Adrenal gland (tissue), 12 donors: ENCODE measurements around the gene FGF19. TPM values are rescaled to one million over a fixed set of nuclear protein-coding genes. Genes with fewer than 3 reads are reported as not detected.

Source experiments
- DNase-seq, 7 donors: peaks; one replicate each; pipeline ENCODE4 v3.0.0-alpha.2; 2019 to 2020
- H3K27ac ChIP-seq, 5 donors: fragments of 200-600 bp; sonication (generic) in 4 of 5; 1 replicate in 3 of 5; 2 replicates in 2 of 5; pipeline versions ENCODE4 v1.5.1 to v1.8.0; 2016 to 2020; ENCODE audit warnings: mild to moderate bottlenecking in 1 of 5
- H3K27me3 ChIP-seq: fragments of 200-600 bp; 2 replicates; pipeline ENCODE4 v1.8.0; 2021
- H3K36me3 ChIP-seq, 2 donors: fragments of 200-600 bp; replicated peaks in 1 of 2; 1 replicate in 1 of 2; 2 replicates in 1 of 2; pipeline versions ENCODE4 v1.5.1 to v1.8.0; 2018 to 2022
- H3K4me1 ChIP-seq, 2 donors: fragments of 200-600 bp; replicated peaks in 1 of 2; 1 replicate in 1 of 2; 2 replicates in 1 of 2; pipeline versions ENCODE4 v1.5.1 to v1.8.0; 2018 to 2021
- H3K4me3 ChIP-seq, 4 donors: fragments of 200-600 bp; sonication (generic) in 3 of 4; one replicate each; pipeline ENCODE4 v1.5.1; 2016 to 2018
- H3K9me3 ChIP-seq, 3 donors: fragments of 200-600 bp; sonication (generic) in 1 of 3; replicated peaks in 1 of 3; 1 replicate in 2 of 3; 2 replicates in 1 of 3; pipeline versions ENCODE4 v1.5.1 to v1.8.0; 2016 to 2021
- CTCF ChIP-seq, 6 experiments: fragments of 450-650 bp in 4 of 6; fragments of 200-600 bp in 2 of 6; sonication (generic) in 1 of 6; IDR thresholded peaks; 1 replicate in 5 of 6; 2 replicates in 1 of 6; pipeline versions ENCODE4 v1.5.1 to v1.8.0; 2016 to 2021; ENCODE audit warnings: antibody characterized with exemption in 6 of 6, mild to moderate bottlenecking in 2 of 6, moderate library complexity in 1 of 6
- POLR2A ChIP-seq, 2 donors: fragments of 450-650 bp; IDR thresholded peaks; one replicate each; pipeline ENCODE4 v1.6.1; 2017; ENCODE audit warnings: antibody characterized with exemption in 2 of 2, mild to moderate bottlenecking in 2 of 2, moderate library complexity in 1 of 2
- WGBS, 4 donors: extraction: QIAGEN DNeasy Blood & Tissue Kit in 2 of 4; methylation state at CpG; one replicate each; pipeline versions ENCODE4 v1.1.5 to v1.1.7; 2013 to 2017; 5-methylcytosine and 5-hydroxymethylcytosine counted together
- intact Hi-C, 2 donors: fragments of 100-400 bp; cut with DNase I; formaldehyde crosslinking; loops; one replicate each; pipeline versions ENCODE4 v1.14.1 to v1.15.0; 2022 to 2023
- polyA plus RNA-seq, 3 donors: library from polyadenylated mRNA; stranded (reverse); fragments of 200-250 nt in 2 of 3; fragments of 350-450 nt in 1 of 3; fragmentation: Illumina TruSeq in 1 of 3; extraction: RNeasy Lipid Tissue Mini Kit (QIAGEN cat#74804) in 1 of 3; gene quantifications; one replicate each; pipeline ENCODE4 v1.2.3, GENCODE V29; 2013 to 2014
- total RNA-seq, 9 donors: library from RNA; depleted of rRNA in 4 of 9; stranded (reverse); fragments of >200 nt in 4 of 9; fragments of 120-200 nt in 1 of 9; fragmentation: NEBNext Ultra II Directional in 1 of 9; extraction: Animal tissue kit (Norgen Biotek cat#: 25700) in 1 of 9; gene quantifications; one replicate each; pipeline versions ENCODE4 v1.1.0 to v1.2.4, GENCODE V29; 2013 to 2023
- donor health status: healthy with polysubstance abuse.
- donor health status: Bipolar disorder and iron deficiency.
- donor health status: DM: yes; HTN: yes; CAD: no.
- donor health status: DM: no; HTN: no; CAD: no.
- donor health status: DM: no; HTN: no; CAD: no.
- donor health status: DM: yes; HTN: yes; CAD: no.

FGF19 gene
- total and polyA plus RNA-seq, 12 donors, result not detected

- intact Hi-C loops, result loop anchor here (2.0 to 5.0 kb wide), 4 partner anchors 117 to 507 kb away; no protein-coding TSS in a partner anchor
- Histone ChIP-seq H3K9me3 (no peaks in the 10 kb centered on the region), H3K4me1 (no peaks in the 10 kb centered on the region), H3K27ac (no peak overlapping the region), H3K27me3 (no peaks in the 10 kb centered on the region), H3K4me3 (no peak overlapping the region), H3K36me3 (no peaks in the 10 kb centered on the region)
- TF ChIP-seq POLR2A (IDR thresholded peaks at IDR 0.05) (no peak), CTCF (IDR thresholded peaks at IDR 0.05) (no peak)
- WGBS, 4 donors, result 48 to 66% (median 52%) methylated on average over 8 of the region's 8 CpGs
- DNase-seq, result no peak
Observed at GRCh38 chr11:69685348-69685747, 18.5 kb downstream of the FGF19 start.

- Histone ChIP-seq H3K9me3 (no peaks in the 10 kb centered on the region), H3K4me1 (no peaks in the 10 kb centered on the region), H3K27ac (no peak overlapping the region), H3K4me3 (no peak overlapping the region), H3K27me3 (no peaks in the 10 kb centered on the region), H3K36me3 (no peaks in the 10 kb centered on the region)
- intact Hi-C loops, result loop anchor here (2.0 to 5.0 kb wide), 4 partner anchors 118 to 508 kb away; no protein-coding TSS in a partner anchor
- 67 to 80% (median 74%) methylated on average over 9 to 11 of the region's 11 CpGs for WGBS, 4 donors
- DNase-seq, result no peak
- TF ChIP-seq POLR2A (IDR thresholded peaks at IDR 0.05) (no peak), CTCF (IDR thresholded peaks at IDR 0.05) (no peak)
Observed at GRCh38 chr11:69684651-69685050, 19.2 kb downstream of the FGF19 start.

GRCh38 chr11:69683764-69684333, 20.0 kb downstream of the FGF19 start:
- peak in 1 of 7 donors; percentile 21 for DNase-seq
- no peaks in the 10 kb centered on the region for H3K9me3 ChIP-seq
- no peaks in the 10 kb centered on the region for H3K36me3 ChIP-seq
- H3K27me3 ChIP-seq, result no peaks in the 10 kb centered on the region
- H3K4me1 ChIP-seq, result no peaks in the 10 kb centered on the region
- H3K27ac ChIP-seq, result no peak overlapping the region
- no peak overlapping the region for H3K4me3 ChIP-seq
- intact Hi-C loops, result loop anchor here in 1 of 2 donors (2.0 kb wide), 1 partner anchor 507 kb away; no protein-coding TSS in a partner anchor
- WGBS, 4 donors, result 50 to 66% (median 64%) methylated on average over 5 to 9 of the region's 9 CpGs
- TF ChIP-seq POLR2A (IDR thresholded peaks at IDR 0.05), result no peak
- peak in 5 of 6 experiments; percentile 10 to 43 (median 29) for TF ChIP-seq CTCF (IDR thresholded peaks at IDR 0.05)

GRCh38 chr11:69682681-69683326, 21.0 kb downstream of the FGF19 start:
- Histone ChIP-seq H3K27ac (no peak overlapping the region), H3K4me3 (no peak overlapping the region), H3K27me3 (no peaks in the 10 kb centered on the region), H3K9me3 (no peaks in the 10 kb centered on the region), H3K36me3 (no peaks in the 10 kb centered on the region), H3K4me1 (no peaks in the 10 kb centered on the region)
- no peak for DNase-seq
- intact Hi-C loops, result no loop called here
- 86 to 100% (median 90%) methylated on average over 6 to 7 of the region's 7 CpGs for WGBS, 4 donors
- no peak for TF ChIP-seq POLR2A (IDR thresholded peaks at IDR 0.05)
- no peak for TF ChIP-seq CTCF (IDR thresholded peaks at IDR 0.05)
